Body of pancreas (tissue), 4 donors: ENCODE measurements around the gene LCP1.

Experiments
- CTCF ChIP-seq, 7 experiments: fragments of 450-650 bp in 4 of 7; fragments of 200-600 bp in 3 of 7; sonication (generic) in 3 of 7; IDR thresholded peaks; one replicate each; pipeline ENCODE4 v1.5.1; 2016 to 2019; ENCODE audit warnings: antibody characterized with exemption in 7 of 7
- POLR2A ChIP-seq, 3 donors: fragments of 450-650 bp; IDR thresholded peaks; one replicate each; pipeline ENCODE4 v1.6.1; 2016; ENCODE audit warnings: antibody characterized with exemption in 3 of 3, mild to moderate bottlenecking in 2 of 3

GRCh38 chr13:46213242-46213641 lies 31.3 kb upstream of the LCP1 start:
- TF ChIP-seq CTCF (IDR thresholded peaks at IDR 0.05) (no peak), POLR2A (IDR thresholded peaks at IDR 0.05) (no peak)
